ENCODE measurements around the gene NF2.
A peak's percentile ranks its signal among the peaks of the same experiment; 100 is the strongest.

The NF2 gene

DNA sequence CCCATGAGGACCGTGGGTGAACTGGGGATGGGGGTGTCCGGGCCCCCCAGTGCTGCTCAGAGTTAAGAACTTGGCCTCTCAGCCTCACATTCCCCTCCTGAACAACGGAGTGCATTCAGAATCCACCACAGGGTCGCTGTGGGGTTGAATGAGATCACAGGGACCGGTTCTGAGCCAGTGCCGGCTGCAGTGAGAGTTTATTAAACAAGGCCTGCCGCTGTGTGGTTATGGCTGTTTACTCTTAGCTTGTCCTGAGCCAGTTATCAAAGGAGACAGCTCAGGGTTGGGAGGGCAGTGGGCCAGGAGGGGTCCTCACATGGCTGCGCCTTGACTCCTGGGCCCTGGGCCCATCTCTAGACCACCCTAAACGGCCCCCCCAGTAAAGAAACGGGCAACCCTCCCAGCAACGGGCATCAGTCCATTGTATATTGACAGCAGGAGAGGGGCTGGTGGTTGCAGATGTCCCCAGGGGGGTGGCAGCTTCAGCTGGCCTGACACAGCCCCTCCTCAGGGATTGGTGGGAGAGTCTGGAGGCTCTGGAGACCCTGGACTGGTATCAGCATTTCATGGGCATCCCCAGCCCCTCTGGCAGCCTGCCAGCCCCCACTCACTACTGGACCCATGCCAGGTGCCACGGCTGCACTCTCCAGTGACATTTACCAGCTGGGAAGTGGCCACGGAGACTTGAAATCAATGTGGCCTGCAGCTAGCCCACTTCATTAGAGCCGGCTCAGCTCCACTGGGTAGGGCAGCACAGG, 101.3 kb downstream of the NF2 start:
- peak; percentile 92 for DNase-seq

DNA sequence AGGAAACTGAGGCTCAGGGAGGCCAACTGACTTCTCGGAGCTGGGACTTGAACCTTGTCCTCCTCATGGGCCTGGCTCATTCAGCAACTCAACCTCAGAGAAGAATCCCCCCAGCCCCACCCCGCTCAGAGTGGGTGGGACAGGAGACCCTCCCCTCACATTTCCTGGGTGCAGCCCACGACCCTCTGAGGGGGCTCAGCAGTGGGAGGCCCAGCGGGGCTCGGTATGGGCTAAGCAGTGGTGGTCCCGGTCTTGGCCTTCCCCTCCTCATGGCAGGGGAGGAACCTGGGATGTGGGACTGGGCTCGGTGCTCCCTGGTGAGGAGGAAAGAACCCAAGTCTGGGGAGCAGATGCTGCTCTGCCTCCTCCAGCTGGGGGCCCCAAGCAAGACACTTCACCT, 102.2 kb downstream of the NF2 start:
- DNase-seq, result no peak

DNA sequence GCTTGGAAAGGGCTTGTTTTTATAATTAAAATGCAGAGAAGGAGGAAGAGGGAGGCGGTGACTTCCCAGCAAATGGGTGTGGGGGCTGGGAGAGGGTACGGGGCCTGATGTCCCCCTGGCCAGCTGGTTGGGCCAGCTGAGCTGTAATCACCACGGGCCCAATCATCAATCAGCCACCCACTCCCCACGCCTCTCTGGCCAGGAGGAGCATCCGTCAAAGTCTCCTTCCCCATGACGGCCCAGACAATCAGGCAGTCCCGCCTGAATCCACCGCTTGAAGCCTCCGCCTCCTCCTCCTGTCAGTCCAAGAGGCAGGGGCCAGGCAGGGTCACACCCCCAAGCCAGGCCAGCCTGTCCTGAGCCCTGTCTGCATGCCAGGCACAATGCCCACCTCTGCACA, 103.1 kb downstream of the NF2 start:
- DNase-seq, result peak; percentile 33

DNA sequence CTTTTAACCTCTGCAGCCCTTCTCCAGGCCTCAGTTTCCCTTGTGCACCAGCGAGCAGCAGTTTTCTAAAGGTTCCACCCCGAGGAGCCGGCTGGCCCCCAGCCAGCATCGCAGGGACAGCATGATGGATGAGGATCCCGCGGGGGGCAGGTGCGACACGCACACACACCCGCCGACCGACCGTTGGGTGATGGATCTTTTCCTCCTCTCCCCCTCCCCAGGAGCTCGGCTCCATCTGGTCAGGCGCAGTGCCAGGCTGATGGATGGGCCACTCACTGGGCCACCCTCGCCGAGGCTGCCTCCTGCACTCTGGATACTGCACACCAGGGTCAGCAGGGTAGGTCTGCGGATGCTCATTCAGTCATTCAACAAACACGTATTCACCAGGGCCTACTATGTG, 103.6 kb downstream of the NF2 start:
- DNase-seq, result peak; percentile 67

DNA sequence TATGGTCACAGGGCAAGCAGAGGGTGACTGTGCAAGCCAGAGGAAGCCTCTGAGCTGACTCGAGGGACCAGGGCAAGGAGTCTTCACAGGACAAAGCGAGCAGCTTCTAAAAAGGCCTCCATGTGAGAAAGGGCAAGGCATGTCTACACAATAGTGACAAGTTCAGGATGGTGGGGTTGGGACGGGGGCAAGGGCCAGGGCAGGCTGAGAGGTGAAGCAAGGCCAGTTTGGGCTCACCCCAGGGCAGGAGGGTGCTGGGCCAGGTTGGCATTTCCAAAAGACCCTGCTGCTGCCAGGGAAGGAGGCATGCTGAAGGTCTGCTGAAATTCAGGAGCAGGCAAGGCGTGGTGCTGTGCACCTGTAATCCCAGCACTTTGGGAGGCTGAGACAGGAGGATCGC, 104.0 kb downstream of the NF2 start:
- no peak for DNase-seq

DNA sequence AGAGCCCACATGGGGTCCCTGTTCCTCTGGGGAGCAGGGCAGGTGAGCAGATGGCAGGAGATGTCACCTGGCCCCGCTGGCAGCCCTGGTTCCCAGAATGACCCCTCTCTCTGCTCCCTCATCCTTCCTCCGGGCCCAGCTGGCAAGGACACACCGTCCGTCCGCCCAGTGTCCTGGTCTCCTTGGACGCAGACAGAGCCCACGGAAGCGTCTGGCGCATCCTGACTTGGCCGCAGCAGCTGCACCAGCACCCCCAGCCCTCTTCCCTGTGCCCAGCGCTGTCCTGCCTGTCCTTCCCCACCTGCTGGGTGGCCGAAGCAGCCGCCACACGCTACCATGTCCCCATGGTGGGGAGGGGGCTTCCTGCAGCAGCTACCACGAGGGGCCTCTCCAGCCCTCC, 106.8 kb downstream of the NF2 start:
- DNase-seq, result no peak

DNA sequence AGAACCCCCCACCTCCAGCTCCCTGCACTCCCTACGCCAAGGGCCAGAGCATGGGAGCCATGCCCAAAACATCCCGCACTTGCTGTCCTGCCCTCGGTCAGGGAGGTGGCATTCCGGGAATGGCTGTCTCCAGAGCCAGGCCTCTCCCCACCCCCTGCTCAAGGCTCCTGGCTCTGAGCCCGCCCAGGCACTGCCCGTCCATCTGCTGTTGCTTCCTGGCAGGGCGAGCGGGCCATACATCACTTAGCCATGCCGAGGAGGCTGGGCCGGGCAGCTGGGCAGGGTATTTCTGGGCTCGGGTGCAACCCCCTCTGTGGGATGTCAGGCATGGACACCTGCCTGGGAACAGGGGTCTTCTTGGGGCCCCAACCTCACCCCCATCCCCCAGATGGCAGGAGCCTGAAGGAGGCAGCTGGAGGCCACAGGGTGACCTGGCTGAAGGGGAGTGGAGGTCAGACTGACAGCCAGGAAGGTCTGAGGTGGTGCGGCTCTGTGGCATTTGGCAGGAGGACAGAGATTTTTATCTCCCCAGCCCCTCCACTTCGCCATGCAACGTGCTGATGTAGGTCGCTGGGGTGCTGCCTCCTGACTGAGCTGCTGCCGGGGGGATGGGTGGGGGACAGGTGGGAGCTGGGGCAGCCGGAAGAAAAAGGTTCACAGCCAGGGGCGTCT, 107.6 kb downstream of the NF2 start:
- DNase-seq, result peak; percentile 77

DNA sequence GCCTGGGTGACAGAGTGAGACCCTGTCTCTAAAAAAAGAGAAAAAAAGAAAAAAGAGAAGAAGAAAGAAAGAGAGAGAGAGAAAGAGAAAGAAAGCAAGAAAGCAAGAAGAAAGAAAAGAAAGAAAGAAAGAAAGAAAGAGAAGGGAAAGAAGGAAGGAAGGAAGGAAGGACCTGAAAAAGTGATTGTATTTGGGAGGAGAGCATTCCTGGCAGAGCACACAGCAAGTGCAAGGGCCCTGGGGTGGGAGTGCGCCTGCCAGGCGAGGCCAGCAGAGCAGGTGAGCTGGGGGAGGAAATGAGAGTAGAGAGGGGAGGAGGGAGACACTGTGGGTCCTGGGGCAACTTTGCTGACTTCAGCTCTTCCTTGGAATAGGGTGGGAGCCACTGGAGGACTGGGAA, 108.7 kb downstream of the NF2 start:
- DNase-seq, result no peak

DNA sequence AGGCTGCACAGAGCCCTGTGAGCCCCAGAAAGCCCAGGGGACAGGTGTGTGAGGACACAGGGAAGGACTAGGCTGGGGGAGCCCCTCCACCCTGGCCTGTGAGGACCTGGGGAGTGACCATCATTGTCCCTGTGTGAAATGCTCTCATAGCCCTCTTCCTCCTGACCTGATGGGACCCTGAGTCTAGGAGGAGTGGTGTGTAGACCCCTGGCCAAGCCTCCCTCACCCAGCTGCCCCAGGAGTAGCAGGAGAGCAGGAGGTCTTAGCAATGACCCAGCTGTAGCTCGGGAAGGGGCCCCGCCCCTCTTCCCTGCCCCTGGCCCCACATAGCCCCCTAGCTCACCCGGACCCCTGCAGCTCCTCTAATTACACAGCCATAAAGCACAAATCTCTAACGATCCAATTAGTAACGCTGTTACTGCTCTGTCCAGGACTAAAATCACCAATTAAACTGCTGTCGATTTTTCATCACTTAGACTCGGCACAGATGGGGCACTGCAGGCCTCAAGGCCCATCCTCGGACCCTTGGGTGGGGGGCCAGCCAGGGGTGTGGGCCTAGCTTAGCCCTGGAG, 109.8 kb downstream of the NF2 start:
- no peak for DNase-seq

DNA sequence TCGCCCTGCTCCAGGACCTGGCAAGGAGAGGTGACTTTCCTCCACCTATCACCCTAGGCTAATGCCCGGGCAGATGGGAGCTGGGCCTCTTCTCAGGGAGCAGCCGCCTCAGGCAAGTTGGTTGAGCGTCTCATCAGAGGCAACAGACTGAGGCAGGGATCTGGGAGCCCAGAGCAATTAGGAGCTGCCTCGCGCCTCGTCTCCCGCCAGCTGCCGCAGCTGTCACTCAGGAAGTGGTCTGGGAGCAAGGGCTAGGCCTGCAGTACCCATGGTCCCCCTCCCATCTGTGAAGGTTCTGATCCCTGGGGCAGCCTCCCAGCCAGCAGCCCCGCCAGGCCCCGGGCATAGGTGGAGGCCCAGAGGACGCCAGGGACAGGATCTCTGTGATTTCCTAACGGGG, 111.8 kb downstream of the NF2 start:
- DNase-seq, result no peak

DNA sequence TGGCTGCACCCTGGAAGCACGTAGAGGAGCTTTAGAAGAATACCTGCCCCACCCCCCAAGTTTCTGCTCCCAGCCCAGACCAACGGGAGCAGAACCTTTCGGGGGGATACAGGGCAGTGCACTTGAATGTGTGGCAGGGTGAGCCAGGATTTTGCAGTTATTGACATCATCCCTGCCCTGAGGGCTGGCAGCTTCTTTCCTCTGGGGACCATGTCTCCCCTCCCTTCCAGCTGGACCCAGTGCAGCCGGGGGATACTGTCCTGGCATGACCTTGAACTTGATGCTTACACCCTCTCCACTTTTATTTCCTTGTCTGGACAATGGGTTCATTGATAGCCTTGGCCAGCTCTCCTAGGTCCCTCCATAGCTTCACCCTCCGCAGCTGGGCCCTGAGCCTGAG, 112.3 kb downstream of the NF2 start:
- DNase-seq, result no peak

DNA sequence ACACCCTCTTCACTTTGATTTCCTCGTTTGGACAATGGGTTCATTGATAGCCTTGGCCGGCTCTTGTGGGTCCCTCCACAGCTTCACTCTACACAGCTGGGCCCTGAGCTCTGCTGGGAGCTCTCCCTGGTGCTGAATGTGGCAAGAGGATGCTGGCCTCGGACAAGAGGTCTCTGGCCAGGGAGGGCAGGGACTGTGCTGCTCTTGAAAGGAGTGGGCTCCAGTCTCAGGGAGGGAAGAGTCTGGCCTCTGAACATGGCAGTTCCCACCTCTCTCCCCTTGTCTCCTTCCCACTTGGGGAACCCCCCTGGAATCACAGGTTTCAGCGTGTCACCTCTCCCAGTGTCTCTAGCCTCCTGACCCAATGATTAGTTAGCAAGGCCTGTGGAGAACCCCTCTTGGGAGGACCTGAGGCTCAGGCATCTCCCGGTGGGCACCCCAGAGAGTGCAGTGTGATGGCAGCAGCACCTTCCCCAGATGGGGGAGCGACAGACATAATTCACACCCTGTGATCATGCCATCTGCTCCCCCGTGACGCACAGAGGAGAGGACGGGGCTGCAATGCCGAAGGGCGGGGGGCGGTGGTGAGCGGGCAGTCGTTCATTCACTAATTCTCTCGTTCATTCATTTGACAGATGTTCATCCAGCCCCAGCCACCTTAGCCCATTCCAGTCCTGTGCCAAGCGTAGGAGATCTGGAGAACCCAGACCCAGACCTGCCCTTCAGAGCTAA, 113.5 kb downstream of the NF2 start:
- no peak for DNase-seq

DNA sequence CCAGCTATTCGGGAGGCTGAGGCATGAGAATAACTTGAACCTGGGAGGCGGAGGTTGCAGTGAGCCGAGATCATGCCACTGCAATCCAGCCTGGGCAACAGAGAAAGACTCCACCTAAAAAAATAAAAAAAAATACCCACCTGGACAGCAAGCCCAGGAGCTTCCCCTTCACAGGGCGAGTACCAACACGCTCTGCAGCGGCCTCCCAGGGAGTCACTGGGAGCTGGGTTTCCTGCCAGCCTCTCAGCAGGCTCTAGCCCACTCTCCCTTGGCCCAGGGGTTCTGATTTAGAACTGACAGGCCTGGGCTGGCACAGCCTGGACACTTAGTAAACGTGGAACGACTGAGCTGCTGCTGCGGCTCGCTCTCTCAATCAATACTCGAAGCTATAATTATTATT, 114.4 kb downstream of the NF2 start:
- no peak for DNase-seq

DNA sequence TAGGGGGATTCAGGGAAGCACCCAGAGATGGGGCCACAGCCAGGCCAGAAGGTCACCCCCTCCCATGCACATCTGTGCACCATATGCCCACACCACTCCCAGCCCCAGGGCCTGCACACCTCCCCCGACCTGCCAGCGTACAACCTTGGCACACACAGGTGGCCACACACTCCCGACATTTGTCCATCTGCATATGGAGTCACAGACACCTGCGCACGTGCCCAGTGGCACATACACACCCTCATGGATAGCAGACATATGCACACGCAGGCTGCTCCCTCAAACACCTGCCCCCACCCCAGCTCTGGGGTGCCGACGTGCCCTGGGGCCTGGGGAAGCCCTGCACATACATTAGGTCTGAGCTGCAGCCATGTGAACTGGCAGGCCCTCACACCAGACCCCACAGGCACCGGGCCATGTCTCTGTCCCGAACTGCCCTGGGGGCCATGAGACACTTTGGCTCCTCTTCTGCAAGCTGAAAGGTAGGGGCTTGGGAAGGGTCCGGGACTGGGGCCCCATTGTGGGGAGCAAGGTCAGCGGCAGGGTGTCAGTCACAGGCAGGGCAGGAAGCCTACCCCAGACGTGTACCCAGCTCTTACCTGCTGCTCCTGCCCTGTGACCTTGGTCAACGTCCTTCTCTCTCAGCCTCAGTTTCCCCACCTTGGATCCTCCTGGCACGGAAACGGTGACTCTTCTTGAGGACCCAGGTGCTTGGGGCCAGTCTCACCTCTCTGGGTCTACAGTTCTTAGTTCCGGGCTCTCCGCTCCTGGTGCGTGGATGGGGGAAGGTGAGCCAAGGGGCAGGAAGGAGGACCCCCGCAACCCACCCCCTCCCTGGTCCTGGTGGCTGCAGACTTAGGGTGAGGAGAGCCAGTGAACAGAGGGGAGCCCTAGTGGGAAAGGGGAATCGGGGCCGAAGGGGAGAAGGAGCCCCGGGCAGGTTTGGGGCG, 115.8 kb downstream of the NF2 start:
- no peak for DNase-seq

DNA sequence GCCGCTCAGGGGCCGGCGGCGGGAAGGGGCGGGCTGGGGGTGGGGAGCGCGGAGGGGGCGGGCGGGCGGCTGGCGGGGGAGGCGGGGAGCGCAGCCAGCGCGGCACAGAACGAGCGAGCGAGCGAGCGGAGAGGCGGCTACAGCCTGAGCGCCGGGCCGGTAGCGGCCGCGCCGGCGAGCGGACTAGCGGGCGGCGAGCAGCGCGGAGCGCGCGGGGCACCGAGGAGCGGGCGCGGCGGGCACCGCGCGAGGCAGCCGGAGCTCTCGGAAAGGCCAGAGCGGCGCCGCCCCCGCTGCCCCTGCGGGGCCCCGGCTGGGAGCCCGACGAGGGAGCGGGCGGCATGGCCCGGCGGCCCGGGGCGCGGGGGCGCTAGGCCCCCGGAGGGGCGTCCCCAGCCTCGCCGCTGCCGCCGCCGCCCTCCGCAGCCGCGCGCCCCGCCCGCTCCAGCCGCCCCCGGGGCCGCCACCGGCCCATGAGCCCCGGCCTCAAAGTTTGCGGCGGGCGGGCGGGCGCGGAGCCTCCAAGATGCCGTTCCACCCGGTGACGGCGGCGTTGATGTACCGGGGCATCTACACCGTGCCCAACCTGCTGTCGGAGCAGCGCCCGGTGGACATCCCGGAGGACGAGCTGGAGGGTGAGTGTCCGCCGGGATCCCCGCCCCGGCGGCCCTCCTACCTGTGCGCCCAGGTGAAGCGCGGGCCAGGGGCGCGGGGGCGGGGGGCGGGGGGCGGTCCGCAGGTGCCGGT, 116.6 kb downstream of the NF2 start, which contains the start of gene CABP7:
TSS of gene CABP7 (plus strand) at position 105 of the 747 bp plus-strand sequence. CDS start at position 527, 422 bp downstream.
- peak; percentile 15 for DNase-seq

DNA sequence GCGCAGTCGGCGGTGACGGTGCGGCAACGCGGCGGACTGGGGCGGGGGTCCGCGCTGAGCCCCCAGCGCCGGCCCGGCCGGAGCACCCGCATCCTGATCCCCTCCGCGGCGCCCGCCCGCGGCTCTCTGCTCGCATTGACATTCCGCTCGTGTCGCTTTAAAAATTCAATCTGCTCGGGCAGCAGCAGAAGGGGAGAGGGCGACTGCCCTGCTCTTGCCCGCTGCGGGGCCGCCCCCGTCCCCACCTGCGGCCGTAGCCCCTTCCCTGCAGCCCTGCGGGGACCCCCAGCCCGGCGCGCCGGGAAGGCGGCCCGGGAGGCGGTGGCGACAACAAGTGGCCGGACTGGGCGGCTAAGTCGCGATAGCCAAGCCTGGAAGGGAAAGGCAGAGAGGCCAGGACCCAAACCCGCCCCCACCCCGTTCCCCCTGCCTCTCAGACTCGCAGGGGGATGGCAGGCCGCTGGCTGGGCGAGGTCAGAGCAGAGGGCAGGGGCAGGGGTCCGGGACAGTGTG, 117.4 kb downstream of the NF2 start:
- no peak for DNase-seq

DNA sequence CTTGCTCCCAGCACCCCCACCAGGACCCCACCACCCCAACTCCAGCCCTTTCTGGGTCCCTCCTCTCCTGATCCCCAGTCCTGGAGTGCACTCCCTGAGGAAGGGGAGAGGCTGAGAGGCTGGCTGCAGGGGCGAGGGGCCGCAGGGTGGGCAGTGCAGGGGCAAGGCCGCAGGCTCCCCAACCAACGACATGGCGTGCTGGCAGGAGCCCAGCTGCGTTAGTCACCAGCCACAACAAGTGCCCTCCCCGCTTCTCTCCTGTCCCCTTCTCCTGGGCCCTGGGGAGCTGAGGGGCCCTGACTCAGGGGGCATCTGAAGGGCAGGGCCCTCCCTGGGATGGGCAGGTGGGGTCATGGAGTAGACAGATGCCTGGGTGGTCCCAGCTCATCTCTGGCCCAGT, 118.7 kb downstream of the NF2 start:
- DNase-seq, result no peak

DNA sequence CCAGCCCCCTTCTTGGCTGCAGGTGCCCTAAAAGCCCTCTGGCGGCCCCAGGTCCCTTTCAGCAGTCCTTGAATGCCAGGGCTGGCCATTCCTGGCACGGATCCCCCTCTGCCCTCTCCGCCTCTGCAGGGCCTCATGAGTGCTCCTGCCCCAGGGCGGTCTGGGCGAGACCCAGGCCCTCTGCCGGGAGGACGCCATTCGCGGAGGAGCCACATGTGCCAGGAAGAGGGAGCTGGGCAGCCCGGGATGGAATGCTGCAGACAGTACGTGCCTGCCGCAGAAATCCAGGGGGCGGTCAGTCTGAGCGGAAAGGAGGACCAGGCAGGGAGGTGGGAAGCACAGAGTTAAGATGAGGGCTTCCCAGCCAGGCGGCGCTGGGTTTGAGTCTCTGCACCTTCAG, 119.2 kb downstream of the NF2 start:
- no peak for DNase-seq

DNA sequence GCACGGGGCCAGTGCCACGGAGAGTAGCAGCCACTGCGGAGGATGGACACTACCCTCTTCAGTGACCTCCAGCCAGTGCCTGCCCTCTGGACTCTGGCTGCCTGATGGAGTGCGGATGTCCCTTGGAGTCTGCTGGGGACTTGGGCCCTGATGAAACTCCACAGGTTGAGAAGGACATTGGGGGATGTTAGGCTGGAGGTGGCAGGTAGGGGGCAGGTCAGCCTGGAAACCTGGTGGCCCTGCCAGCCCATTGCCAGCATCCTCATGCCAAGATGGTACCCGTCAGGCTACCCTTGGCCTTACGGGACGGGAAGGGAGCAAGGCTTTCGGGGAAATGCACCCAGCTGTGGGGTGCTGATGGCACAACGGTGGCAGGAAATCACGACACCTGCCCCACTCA, 120.3 kb downstream of the NF2 start:
- DNase-seq, result no peak

DNA sequence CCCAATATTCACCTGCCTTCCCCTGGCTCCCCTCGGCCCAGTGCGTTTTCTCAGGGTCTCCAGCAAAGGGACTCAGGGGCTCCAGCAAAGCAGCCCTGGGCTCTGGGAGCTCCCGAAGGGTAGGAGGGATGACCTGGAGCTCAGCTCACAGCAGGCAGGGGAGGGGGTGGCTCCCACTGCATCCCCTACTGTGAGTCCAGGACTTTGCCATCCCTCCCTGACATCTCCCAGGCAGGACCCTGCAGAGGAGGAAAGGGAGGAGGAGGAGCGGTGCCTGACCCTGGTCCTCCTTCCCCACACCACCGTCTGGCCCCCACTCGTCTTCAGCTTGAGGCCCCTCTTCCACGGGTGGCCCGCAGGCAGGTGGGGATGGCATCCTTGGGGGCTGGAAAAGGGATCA, 121.4 kb downstream of the NF2 start:
- DNase-seq, result no peak

DNA sequence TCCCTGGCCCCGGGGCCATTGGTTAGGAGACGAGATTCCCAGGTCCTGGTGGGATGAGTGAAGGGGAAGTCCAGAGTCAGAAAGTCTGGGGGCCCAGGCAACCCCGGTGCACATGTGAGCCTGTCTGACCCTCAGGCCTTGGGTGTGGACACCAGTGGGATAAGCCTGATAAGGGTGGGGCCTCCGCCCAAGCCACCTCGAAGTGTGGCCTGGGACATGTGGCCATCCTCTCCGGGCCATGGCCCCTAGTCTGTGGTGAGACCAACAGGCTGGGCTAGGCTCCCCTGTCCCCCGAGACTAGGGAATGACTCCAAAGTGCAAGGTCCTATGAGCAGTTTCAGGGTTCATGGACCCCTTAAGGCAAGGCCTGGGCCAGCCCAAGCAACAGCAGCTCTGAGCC, 122.7 kb downstream of the NF2 start:
- DNase-seq, result no peak

Data from NCI-H1092 treated with DMSO at 0.1 percent for 48 hours (cell line).